ENCODE data around the gene BICD1. TPM values are rescaled to one million over a fixed set of nuclear protein-coding genes. Genes with fewer than 3 reads are reported as not detected.

The BICD1 gene
- total and polyA plus RNA-seq, 2 donors (not counting 3 experiments of a cell fraction or from before 2014, with no cell fraction given), result 12.2 to 51.0 TPM

DNA sequence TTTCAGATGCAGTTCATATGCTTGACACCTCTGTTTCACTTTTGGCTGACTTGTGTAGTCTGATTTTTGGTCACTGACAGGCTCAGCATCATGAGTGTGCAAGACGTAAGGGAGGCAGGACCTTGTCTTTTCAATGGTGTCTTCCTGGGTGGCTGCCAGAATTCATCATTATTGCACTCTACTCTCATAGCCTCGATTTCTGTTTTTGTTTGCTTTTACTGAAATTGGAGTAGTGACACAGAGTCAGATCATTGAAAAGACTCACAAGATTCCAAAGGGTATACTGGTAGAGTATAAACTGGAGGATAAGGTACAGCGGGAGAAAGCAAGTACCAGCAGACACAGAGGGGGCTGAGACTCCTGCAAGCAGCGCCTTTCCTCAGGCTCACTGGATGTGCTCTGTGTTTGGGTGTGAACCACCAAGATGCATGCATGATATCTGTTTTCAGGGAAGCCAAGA, 166.4 kb downstream of the BICD1 start:
- H3K79me2 ChIP-seq (ENCODE audit: control insufficient read depth, insufficient read depth, low read length), result peaks cover 3% of the 10 kb centered on the region
- TF ChIP-seq, protein P1, sequence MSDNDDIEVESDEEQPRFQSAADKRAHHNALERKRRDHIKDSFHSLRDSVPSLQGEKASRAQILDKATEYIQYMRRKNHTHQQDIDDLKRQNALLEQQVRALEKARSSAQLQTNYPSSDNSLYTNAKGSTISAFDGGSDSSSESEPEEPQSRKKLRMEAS (IDR thresholded peaks at IDR 0.05; ENCODE audit: insufficient read depth, insufficient read length), result no peak
- TF ChIP-seq POLR2A (IDR thresholded peaks at IDR 0.05; ENCODE audit: low read depth, low read length) (no peak), POLR2AphosphoS5 (IDR thresholded peaks at IDR 0.05; ENCODE audit: insufficient read depth, low read depth, low read length) (no peak), CTCF (IDR thresholded peaks at IDR 0.05; ENCODE audit: extremely low read depth in 1 of 2, insufficient read depth in 1 of 2, low read depth in 1 of 2, low read length in 2 of 2) (no peak), EZH2 (IDR thresholded peaks at IDR 0.05; ENCODE audit: borderline replicate concordance, low read depth, low read length, severe bottlenecking) (no peak), GATA2 (IDR thresholded peaks at IDR 0.05; ENCODE audit: insufficient read depth, insufficient read length, low read depth, low read length) (no peak), MYC (IDR thresholded peaks at IDR 0.05; ENCODE audit: low read depth, low read length) (no peak), FOS (IDR thresholded peaks at IDR 0.05; ENCODE audit: borderline replicate concordance, insufficient read depth, low read length) (no peak), JUN (IDR thresholded peaks at IDR 0.05; ENCODE audit: borderline replicate concordance, insufficient read depth, insufficient read length, low read depth) (no peak)
- ChIA-PET POLR2A (no interaction called here), CTCF (no interaction called here)
- H2AFZ ChIP-seq (ENCODE audit: low read depth, low read length), result no peak overlapping the region
- FAIRE-seq (no peak), DNase-seq (ENCODE audit: low read depth, low spot score) (no peak)
- no peak overlapping the region for H3K4me3 ChIP-seq (replicated peaks in 1 of 3; ENCODE audit: insufficient read depth in 1 of 3, low read depth in 1 of 3, low read length in 3 of 3)
- no peaks in the 10 kb centered on the region for H3K9me3 ChIP-seq (replicated peaks; ENCODE audit: control insufficient read depth, insufficient read depth, low read length)
- intact Hi-C loops (cut with micrococcal nuclease) (loop anchor here (10.0 kb wide), 1 partner anchor 158 kb away; no protein-coding TSS in a partner anchor), dilution Hi-C loops (cut with MboI; ENCODE audit: extremely low pct_ligation_motif_present, low sequenced_read_pairs) (no loop called here)
- no peak overlapping the region for H3K4me2 ChIP-seq (ENCODE audit: insufficient read depth, low read length)
- no peak overlapping the region for H3K9ac ChIP-seq (replicated peaks; ENCODE audit: extremely low read depth, insufficient read depth, low read length)
- no peaks in the 10 kb centered on the region for H3K9me1 ChIP-seq (replicated peaks; ENCODE audit: control insufficient read depth, extremely low read depth, insufficient read depth, low read length)
- no peaks in the 10 kb centered on the region for H3K27me3 ChIP-seq (ENCODE audit: control insufficient read depth in 2 of 2, insufficient read depth in 2 of 2, low read length in 2 of 2)
- H3K4me1 ChIP-seq (ENCODE audit: control insufficient read depth, extremely low read depth, insufficient read depth, low read length), result peaks cover 19% of the 10 kb centered on the region
- H4K20me1 ChIP-seq (replicated peaks; ENCODE audit: control insufficient read depth, extremely low read depth, insufficient read depth, low read length), result peaks cover 2% of the 10 kb centered on the region
- no TSS peak for BruUV-seq (replicated peaks)
- H3K36me3 ChIP-seq (ENCODE audit: control insufficient read depth in 2 of 2, extremely low read depth in 1 of 2, insufficient read depth in 2 of 2, low read length in 2 of 2), result no peaks in the 10 kb centered on the region
- no peak overlapping the region for H3K27ac ChIP-seq (ENCODE audit: insufficient read depth, low read depth, low read length)
